Measurements from ENCODE around the gene GRIK4. TPM values are rescaled to one million over a fixed set of nuclear protein-coding genes. Genes with fewer than 3 reads are reported as not detected.

The GRIK4 gene
- total RNA-seq, 2 experiments from 2014 or later, result 0.06 TPM; not detected in 1

DNA sequence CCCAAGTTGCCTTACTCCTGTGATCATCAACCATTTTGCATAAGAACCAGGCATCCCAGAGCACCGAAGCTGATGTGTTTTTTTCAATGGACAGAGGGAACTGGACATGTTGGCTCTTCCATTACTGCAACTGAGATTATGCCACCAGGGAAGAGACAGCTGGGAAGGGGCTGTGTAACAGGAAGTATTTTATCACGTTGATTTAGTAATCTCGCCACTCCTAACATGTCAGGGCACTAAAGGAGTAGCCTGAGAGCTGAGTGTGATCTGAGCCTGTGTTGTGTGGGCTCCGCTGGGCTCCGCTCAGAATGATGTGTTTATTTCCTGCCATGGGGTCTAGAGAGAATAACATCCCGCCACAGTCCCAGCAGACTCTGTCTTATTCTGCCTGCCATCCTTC, 165.4 kb downstream of the GRIK4 start:
- Histone ChIP-seq H3K27ac (ENCODE audit: low read depth, low read length, poor library complexity, severe bottlenecking) (no peak overlapping the region), H3K4me2 (ENCODE audit: low read length) (no peak overlapping the region), H3K79me2 (ENCODE audit: insufficient read depth, low read depth, low read length) (no peaks in the 10 kb centered on the region), H3K36me3 (ENCODE audit: insufficient read depth, low read length) (no peaks in the 10 kb centered on the region), H3K4me3 (ENCODE audit: low read depth, low read length, poor library complexity, severe bottlenecking) (no peak overlapping the region), H4K20me1 (ENCODE audit: insufficient read depth, low read length) (no peaks in the 10 kb centered on the region), H2AFZ (ENCODE audit: low read length) (no peak overlapping the region), H3K4me1 (ENCODE audit: insufficient read depth, low read length, poor library complexity, severe bottlenecking) (no peaks in the 10 kb centered on the region), H3K9me2 (ENCODE audit: insufficient read depth, low read length) (no peaks in the 10 kb centered on the region), H3K9me3 (ENCODE audit: low read length) (no peaks in the 10 kb centered on the region)
- CTCF ChIA-PET (ENCODE audit: unreplicated experiment), result interaction anchor here (1.3 kb wide), 1 partner anchor 27 kb away, joined by 3 read pairs; no protein-coding TSS in a partner anchor
- intact Hi-C loops (cut with micrococcal nuclease; ENCODE audit: unreplicated experiment), result no loop called here
- POLR2A ChIA-PET, result no interaction called here
- BruUV-seq (replicated peaks), result no TSS peak
- no peak for TF ChIP-seq EZH2phosphoT487 (IDR thresholded peaks at IDR 0.05; ENCODE audit: borderline replicate concordance, low read depth, low read length)
- DNase-seq (ENCODE audit: low spot score), result no peak

DNA sequence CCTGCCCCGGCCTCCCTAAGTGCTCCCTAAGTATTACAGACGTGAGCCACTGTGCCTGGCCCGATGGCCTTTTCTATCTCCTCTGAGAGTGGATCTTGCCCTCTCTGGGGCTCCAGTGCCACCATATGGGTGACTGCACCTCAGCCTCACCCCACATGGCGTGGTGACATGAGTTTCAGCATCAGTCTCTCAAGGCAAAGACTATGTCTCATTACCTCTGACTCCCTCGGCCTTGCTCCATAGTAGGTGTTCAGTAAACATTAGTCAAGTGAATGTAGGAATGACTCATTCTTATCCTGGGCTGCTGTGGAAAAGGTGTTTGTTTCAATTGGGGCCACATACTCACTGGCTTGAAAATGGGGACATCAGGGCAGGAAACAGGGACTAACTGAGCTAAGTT, 168.8 kb downstream of the GRIK4 start:
- no peak overlapping the region for H2AFZ ChIP-seq (ENCODE audit: low read length)
- intact Hi-C loops (cut with micrococcal nuclease; ENCODE audit: unreplicated experiment), result loop anchor here (10.0 kb wide), 1 partner anchor 346 kb away; the partner anchor contains the start of gene ARHGEF12
- H4K20me1 ChIP-seq (ENCODE audit: insufficient read depth, low read length), result no peaks in the 10 kb centered on the region
- H3K79me2 ChIP-seq (ENCODE audit: insufficient read depth, low read depth, low read length), result no peaks in the 10 kb centered on the region
- H3K4me1 ChIP-seq (ENCODE audit: insufficient read depth, low read length, poor library complexity, severe bottlenecking), result peaks cover 3% of the 10 kb centered on the region
- no peak overlapping the region for H3K4me3 ChIP-seq (ENCODE audit: low read depth, low read length, poor library complexity, severe bottlenecking)
- TF ChIP-seq, protein P1, sequence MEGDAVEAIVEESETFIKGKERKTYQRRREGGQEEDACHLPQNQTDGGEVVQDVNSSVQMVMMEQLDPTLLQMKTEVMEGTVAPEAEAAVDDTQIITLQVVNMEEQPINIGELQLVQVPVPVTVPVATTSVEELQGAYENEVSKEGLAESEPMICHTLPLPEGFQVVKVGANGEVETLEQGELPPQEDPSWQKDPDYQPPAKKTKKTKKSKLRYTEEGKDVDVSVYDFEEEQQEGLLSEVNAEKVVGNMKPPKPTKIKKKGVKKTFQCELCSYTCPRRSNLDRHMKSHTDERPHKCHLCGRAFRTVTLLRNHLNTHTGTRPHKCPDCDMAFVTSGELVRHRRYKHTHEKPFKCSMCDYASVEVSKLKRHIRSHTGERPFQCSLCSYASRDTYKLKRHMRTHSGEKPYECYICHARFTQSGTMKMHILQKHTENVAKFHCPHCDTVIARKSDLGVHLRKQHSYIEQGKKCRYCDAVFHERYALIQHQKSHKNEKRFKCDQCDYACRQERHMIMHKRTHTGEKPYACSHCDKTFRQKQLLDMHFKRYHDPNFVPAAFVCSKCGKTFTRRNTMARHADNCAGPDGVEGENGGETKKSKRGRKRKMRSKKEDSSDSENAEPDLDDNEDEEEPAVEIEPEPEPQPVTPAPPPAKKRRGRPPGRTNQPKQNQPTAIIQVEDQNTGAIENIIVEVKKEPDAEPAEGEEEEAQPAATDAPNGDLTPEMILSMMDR (conservative IDR thresholded peaks at IDR 0.05; ENCODE audit: low read length), result no peak
- TF ChIP-seq EZH2phosphoT487 (IDR thresholded peaks at IDR 0.05; ENCODE audit: borderline replicate concordance, low read depth, low read length), result no peak
- BruUV-seq (replicated peaks), result no TSS peak
- H3K9me3 ChIP-seq (ENCODE audit: low read length), result no peaks in the 10 kb centered on the region
- ChIA-PET POLR2A (no interaction called here), CTCF (ENCODE audit: unreplicated experiment) (interaction anchor here (1.0 kb wide), 1 partner anchor 17 kb away, joined by 5 read pairs; no protein-coding TSS in a partner anchor)
- no peaks in the 10 kb centered on the region for H3K36me3 ChIP-seq (ENCODE audit: insufficient read depth, low read length)
- H3K9me2 ChIP-seq (ENCODE audit: insufficient read depth, low read length), result no peaks in the 10 kb centered on the region
- H3K4me2 ChIP-seq (ENCODE audit: low read length), result no peak overlapping the region
- no peak overlapping the region for H3K27ac ChIP-seq (ENCODE audit: low read depth, low read length, poor library complexity, severe bottlenecking)
- no peak for DNase-seq (ENCODE audit: low spot score)

DNA sequence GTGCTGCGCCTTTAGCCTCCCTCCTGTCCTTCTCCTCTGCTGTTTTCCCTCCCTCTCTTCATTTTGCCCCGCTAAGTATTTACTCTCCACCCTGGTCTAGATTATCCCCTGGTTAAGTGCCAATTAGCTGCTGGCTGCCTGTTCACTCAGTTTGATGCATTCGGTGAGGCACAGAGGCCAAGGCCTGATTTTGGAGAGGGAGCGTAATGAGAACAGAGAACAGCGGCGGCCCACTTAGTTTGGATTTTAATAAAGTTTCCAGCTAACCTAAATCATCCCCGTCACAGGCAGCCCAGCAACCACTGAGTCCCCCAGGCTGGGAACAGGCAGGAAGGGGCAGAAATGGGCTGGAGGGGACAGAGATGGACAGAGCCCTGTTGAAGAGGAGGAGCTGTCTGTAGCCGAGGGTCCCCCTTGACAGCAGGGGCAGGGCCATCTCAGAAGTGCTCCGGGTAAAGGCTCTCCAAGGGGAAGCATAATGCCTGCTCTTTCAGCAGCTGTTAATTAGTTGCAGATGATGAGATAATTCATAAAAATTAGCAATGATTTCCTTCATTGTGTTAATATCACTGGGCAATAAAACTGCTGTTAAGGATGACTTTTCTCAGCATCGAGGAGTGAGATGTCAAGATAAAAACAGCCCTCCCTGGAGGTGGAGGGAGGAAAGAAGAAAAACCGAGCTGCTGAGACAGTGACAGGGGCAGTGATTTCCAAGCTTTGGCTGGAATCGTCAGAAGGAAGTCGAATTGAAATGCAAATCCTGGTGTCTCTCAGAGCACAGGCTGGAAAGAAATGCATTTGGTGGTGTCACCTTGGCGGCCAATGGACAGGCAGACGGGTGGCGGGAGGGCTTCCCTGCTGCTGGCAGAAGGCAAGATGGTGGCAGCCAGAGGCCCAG, 170.1 kb downstream of the GRIK4 start:
- H2AFZ ChIP-seq (ENCODE audit: low read length), result no peak overlapping the region
- H3K79me2 ChIP-seq (ENCODE audit: insufficient read depth, low read depth, low read length), result no peaks in the 10 kb centered on the region
- ChIA-PET CTCF (ENCODE audit: unreplicated experiment) (interaction anchor here (0.6 to 1.0 kb wide), 2 partner anchors 9 to 49 kb away, joined by 3 to 4 read pairs; no protein-coding TSS in a partner anchor), POLR2A (interaction anchor here (0.7 kb wide), 1 partner anchor 230 kb away, joined by 3 read pairs; no protein-coding TSS in a partner anchor)
- no peak overlapping the region for H3K4me2 ChIP-seq (ENCODE audit: low read length)
- H3K9me2 ChIP-seq (ENCODE audit: insufficient read depth, low read length), result no peaks in the 10 kb centered on the region
- DNase-seq (ENCODE audit: low spot score), result no peak
- no peaks in the 10 kb centered on the region for H4K20me1 ChIP-seq (ENCODE audit: insufficient read depth, low read length)
- peaks cover 3% of the 10 kb centered on the region for H3K4me1 ChIP-seq (ENCODE audit: insufficient read depth, low read length, poor library complexity, severe bottlenecking)
- no TSS peak for BruUV-seq (replicated peaks)
- intact Hi-C loops (cut with micrococcal nuclease; ENCODE audit: unreplicated experiment), result loop anchor here (10.0 kb wide), 1 partner anchor 347 kb away; the partner anchor contains the start of gene ARHGEF12
- TF ChIP-seq, protein P1 (conservative IDR thresholded peaks at IDR 0.05; ENCODE audit: low read length), result no peak
- no peak for TF ChIP-seq EZH2phosphoT487 (IDR thresholded peaks at IDR 0.05; ENCODE audit: borderline replicate concordance, low read depth, low read length)
- H3K4me3 ChIP-seq (ENCODE audit: low read depth, low read length, poor library complexity, severe bottlenecking), result no peak overlapping the region
- no peak overlapping the region for H3K27ac ChIP-seq (ENCODE audit: low read depth, low read length, poor library complexity, severe bottlenecking)
- H3K9me3 ChIP-seq (ENCODE audit: low read length), result no peaks in the 10 kb centered on the region
- no peaks in the 10 kb centered on the region for H3K36me3 ChIP-seq (ENCODE audit: insufficient read depth, low read length)

All from OCI-LY7 (cell line).